Measurements from ENCODE around the gene NEK10. TPM values are rescaled to one million over a fixed set of nuclear protein-coding genes. Genes with fewer than 3 reads are reported as not detected.

Gene NEK10
- total and polyA plus RNA-seq, 2 of the 13 experiments (the other 11 are each of a cell fraction or from before 2014, with no cell fraction given) = 2.8 to 14.2 TPM

- peak; percentile 38; the same call in 1 of the 2 replicates for TF ChIP-seq HOMEZ (CRISPR knock-in tag; IDR thresholded peaks at IDR 0.05; ENCODE audit: low read depth)
- TF ChIP-seq SOX5 (CRISPR knock-in tag; IDR thresholded peaks at IDR 0.05; ENCODE audit: borderline replicate concordance) = peak; percentile 96
- TF ChIP-seq PRDM4 (CRISPR knock-in tag; IDR thresholded peaks at IDR 0.05; ENCODE audit: borderline replicate concordance) = no peak
- peak; percentile 88; the same call in 1 of the 2 replicates for TF ChIP-seq NFIC (IDR thresholded peaks at IDR 0.05; ENCODE audit: low read length)
- no peak for TF ChIP-seq ZNF709 (CRISPR knock-in tag; IDR thresholded peaks at IDR 0.05)
- TF ChIP-seq MAZ (IDR thresholded peaks at IDR 0.05; ENCODE audit: borderline replicate concordance, low read depth, low read length) = no peak
- no peak for TF ChIP-seq MAZ (CRISPR knock-in tag; IDR thresholded peaks at IDR 0.05; ENCODE audit: low read depth)
- TF ChIP-seq RBM22 (optimal IDR thresholded peaks at IDR 0.05; ENCODE audit: low read length) = no peak
- no peak for TF ChIP-seq PCBP1 (IDR thresholded peaks at IDR 0.05; ENCODE audit: borderline replicate concordance, low read depth, low read length)
- TF ChIP-seq KLF15 (CRISPR knock-in tag; IDR thresholded peaks at IDR 0.05; ENCODE audit: borderline replicate concordance) = no peak
- no peak for TF ChIP-seq EZH2 (conservative IDR thresholded peaks at IDR 0.05; ENCODE audit: low read depth, low read length)
- TF ChIP-seq GATA4 (IDR thresholded peaks at IDR 0.05; ENCODE audit: borderline replicate concordance, low read depth) = peak; percentile 57; the same call in 1 of the 2 replicates
- TF ChIP-seq ZNF766 (CRISPR knock-in tag; IDR thresholded peaks at IDR 0.05; ENCODE audit: borderline replicate concordance) = no peak
- no peak; the same call in 1 of the 2 replicates for TF ChIP-seq FOXK1 (CRISPR knock-in tag; IDR thresholded peaks at IDR 0.05; ENCODE audit: borderline replicate concordance, low read depth)
- no peak for TF ChIP-seq CEBPB (IDR thresholded peaks at IDR 0.05; ENCODE audit: borderline replicate concordance, low read depth, low read length)
- no peak for TF ChIP-seq LCORL (IDR thresholded peaks at IDR 0.05)
- 0 out of 2 replicates have a peak, but pooled peaks have one; percentile 25 for TF ChIP-seq LCORL (CRISPR knock-in tag; IDR thresholded peaks at IDR 0.05)
- TF ChIP-seq SRSF4 (IDR thresholded peaks at IDR 0.05; ENCODE audit: low read depth, low read length, poor library complexity, severe bottlenecking) = no peak
- no peak for TF ChIP-seq ZNF138 (CRISPR knock-in tag; IDR thresholded peaks at IDR 0.05; ENCODE audit: low read depth)
- no peak for TF ChIP-seq HNRNPUL1 (IDR thresholded peaks at IDR 0.05; ENCODE audit: low read depth, low read length)
- peak in 1 of 2 experiments; percentile 87; a peak in 2 of 4 replicates for TF ChIP-seq EP300 (IDR thresholded peaks at IDR 0.05; ENCODE audit: low read depth in 2 of 2, low read length in 2 of 2)
- TF ChIP-seq EP300 (CRISPR knock-in tag; IDR thresholded peaks at IDR 0.05; ENCODE audit: borderline replicate concordance) = peak; percentile 60; the same call in 1 of the 2 replicates
These were observed 238.4 kb downstream of the NEK10 start (continued) for GRCh38 chr3:27130796-27131195.

All from HepG2 (cell line).